Endodermal cell (in vitro differentiated cells): Measurements from ENCODE around the gene PRDX1. TPM values are rescaled to one million over a fixed set of nuclear protein-coding genes. Genes with fewer than 3 reads are reported as not detected.

Experiments used
- DNase-seq: peaks from one replicate; pipeline ENCODE4 v3.0.0-alpha.2; 2017
- H3K27ac ChIP-seq: 2 replicates; pipeline ENCODE4 v1.5.1; 2013; ENCODE audit warnings: mild to moderate bottlenecking, low read depth, low read length, moderate library complexity
- H3K27me3 ChIP-seq: 2 replicates; pipeline ENCODE4 v1.6.1; 2013; ENCODE audit warnings: mild to moderate bottlenecking, low read length, moderate library complexity; ENCODE audit not compliant: insufficient read depth, control insufficient read depth, poor library complexity, severe bottlenecking
- H3K36me3 ChIP-seq: 2 replicates; pipeline ENCODE4 v1.7.0; 2013; ENCODE audit warnings: mild to moderate bottlenecking, low read length, moderate library complexity; ENCODE audit not compliant: control insufficient read depth, insufficient read depth
- H3K4me1 ChIP-seq: one replicate; pipeline ENCODE4 v1.7.0; 2013; ENCODE audit warnings: low read length; ENCODE audit not compliant: control insufficient read depth, insufficient read depth
- H3K4me3 ChIP-seq: 2 replicates; pipeline ENCODE4 v1.5.1; 2013; ENCODE audit warnings: mild to moderate bottlenecking, low read length, moderate library complexity
- H3K9ac ChIP-seq: 2 replicates; pipeline ENCODE4 v1.6.1; 2013; ENCODE audit warnings: mild to moderate bottlenecking, low read length, moderate library complexity; ENCODE audit not compliant: poor library complexity, severe bottlenecking; ENCODE audit errors: extremely low read depth
- H3K9me3 ChIP-seq: 2 replicates; pipeline ENCODE4 v1.6.1; 2013; ENCODE audit warnings: mild to moderate bottlenecking, low read length, moderate library complexity; ENCODE audit not compliant: control insufficient read depth
- H3K27ac Mint-ChIP-seq: 2 replicates; pipeline ENCODE4 v1.8.0; 2020; ENCODE audit warnings: mixed read lengths
- H3K27me3 Mint-ChIP-seq: 2 replicates; pipeline ENCODE4 v1.8.0; 2021; ENCODE audit warnings: mild to moderate bottlenecking, mixed read lengths; ENCODE audit not compliant: insufficient read depth
- H3K36me3 Mint-ChIP-seq: 2 replicates; pipeline ENCODE4 v1.8.0; 2020; ENCODE audit warnings: low read depth, mixed read lengths
- H3K4me1 Mint-ChIP-seq: 2 replicates; pipeline ENCODE4 v1.8.0; 2020; ENCODE audit warnings: mixed read lengths
- H3K4me3 Mint-ChIP-seq: 2 replicates; pipeline ENCODE4 v1.8.0; 2020; ENCODE audit warnings: mild to moderate bottlenecking, moderate library complexity, mixed read lengths
- H3K9me3 Mint-ChIP-seq: 2 replicates; pipeline ENCODE4 v1.8.0; 2020; ENCODE audit warnings: mild to moderate bottlenecking, mixed read lengths
- CTCF ChIP-seq: fragments of 200-600 bp; sonication (generic); conservative IDR thresholded peaks from 2 replicates; pipeline ENCODE4 v1.5.0; 2021; ENCODE audit warnings: antibody characterized with exemption, mild to moderate bottlenecking
- WGBS, 2 experiments: methylation state at CpG; one replicate each; pipeline versions ENCODE4 v1.1.5 to v1.1.7; 2013; ENCODE audit warnings: missing lambda C conversion rate in 2 of 2, mixed read lengths in 1 of 2; ENCODE audit not compliant: insufficient coverage in 1 of 2, insufficient read length in 1 of 2; 5-methylcytosine and 5-hydroxymethylcytosine counted together
- total RNA-seq, 2 donors: library from RNA; stranded (reverse); fragmentation: NEBNext Ultra II Directional in 1 of 2; extraction: Animal tissue kit (Norgen Biotek cat#: 25700) in 1 of 2; gene quantifications; 2 replicates in 1 of 2; 3 replicates in 1 of 2; pipeline ENCODE4 v1.2.1, GENCODE V29; 2021

Gene PRDX1
- total RNA-seq, 2 donors from 2014 or later, result 872 to 949 TPM

- Histone ChIP-seq H3K27ac (no peak overlapping the region), H3K36me3 (peaks cover 9% of the 10 kb centered on the region), H3K9ac (no peak overlapping the region), H3K4me3 (no peak overlapping the region), H3K4me1 (peaks cover 3% of the 10 kb centered on the region), H3K27me3 (no peaks in the 10 kb centered on the region), H3K9me3 (no peaks in the 10 kb centered on the region)
- H3K4me3 Mint-ChIP-seq, result no peak overlapping the region
- H3K4me1 Mint-ChIP-seq, result peaks cover 21% of the 10 kb centered on the region
- H3K27me3 Mint-ChIP-seq, result no peaks in the 10 kb centered on the region
- H3K36me3 Mint-ChIP-seq, result peaks cover 6% of the 10 kb centered on the region
- TF ChIP-seq CTCF, result no peak
- H3K27ac Mint-ChIP-seq, result no peak overlapping the region
- 92 to 95% methylated on average over 10 to 14 of the region's 14 CpGs for WGBS, 2 experiments
- DNase-seq, result no peak
- no peaks in the 10 kb centered on the region for H3K9me3 Mint-ChIP-seq
Measured at GRCh38 chr1:45503462-45504360, 18.0 kb downstream of the PRDX1 start.

GRCh38 chr1:45501505-45501859 is 20.2 kb downstream of the PRDX1 start:
- peak overlapping the region; percentile 86 for H3K4me3 Mint-ChIP-seq
- Histone ChIP-seq H3K9me3 (no peaks in the 10 kb centered on the region), H3K9ac (no peak overlapping the region), H3K27ac (no peak overlapping the region), H3K36me3 (no peaks in the 10 kb centered on the region), H3K4me1 (peaks cover 7% of the 10 kb centered on the region), H3K27me3 (no peaks in the 10 kb centered on the region), H3K4me3 (peak overlapping the region; percentile 84)
- H3K9me3 Mint-ChIP-seq, result peaks cover 10% of the 10 kb centered on the region
- peaks cover 27% of the 10 kb centered on the region for H3K4me1 Mint-ChIP-seq
- H3K36me3 Mint-ChIP-seq, result peaks cover 7% of the 10 kb centered on the region
- no peak for DNase-seq
- H3K27me3 Mint-ChIP-seq, result no peaks in the 10 kb centered on the region
- H3K27ac Mint-ChIP-seq, result no peak overlapping the region
- 85 to 94% methylated on average over 2 of the region's 2 CpGs for WGBS, 2 experiments
- no peak for TF ChIP-seq CTCF

- no peak for DNase-seq
- Mint-ChIP-seq H3K27ac (peak overlapping the region; percentile 96), H3K27me3 (no peaks in the 10 kb centered on the region), H3K4me1 (peaks cover 27% of the 10 kb centered on the region), H3K4me3 (peak overlapping the region; percentile 86), H3K9me3 (peaks cover 15% of the 10 kb centered on the region), H3K36me3 (peaks cover 13% of the 10 kb centered on the region)
- Histone ChIP-seq H3K27ac (no peak overlapping the region), H3K4me3 (peak overlapping the region; percentile 84), H3K9ac (peak overlapping the region; percentile 21), H3K27me3 (no peaks in the 10 kb centered on the region), H3K36me3 (no peaks in the 10 kb centered on the region), H3K9me3 (no peaks in the 10 kb centered on the region), H3K4me1 (peaks cover 7% of the 10 kb centered on the region)
- WGBS, 2 experiments, result 16 to 24% methylated on average over 6 to 7 of the region's 7 CpGs
- TF ChIP-seq CTCF, result no peak
Measured at GRCh38 chr1:45499415-45499769, 22.3 kb downstream of the PRDX1 start.
